Body of pancreas (tissue), 4 donors: ENCODE results near the gene KIF3A. TPM values are rescaled to one million over a fixed set of nuclear protein-coding genes. Genes with fewer than 3 reads are reported as not detected.

Source experiments
- ATAC-seq: fragments of 150-250 bp; one replicate; pipeline ENCODE4 v1.9.1; 2016
- DNase-seq, 4 donors: peaks; one replicate each; pipeline ENCODE4 v3.0.0-alpha.2; 2019
- H3K27ac ChIP-seq, 4 donors: fragments of 200-600 bp; sonication (generic); 1 replicate in 3 of 4; 2 replicates in 1 of 4; pipeline versions ENCODE4 v1.5.1 to v1.6.1; 2016 to 2019; ENCODE audit warnings: mild to moderate bottlenecking in 1 of 4, mixed read lengths in 1 of 4, moderate library complexity in 1 of 4
- H3K27me3 ChIP-seq, 2 donors: fragments of 200-600 bp; sonication (generic); one replicate each; pipeline ENCODE4 v1.6.0; 2016; ENCODE audit warnings: mild to moderate bottlenecking in 1 of 2
- H3K36me3 ChIP-seq, 2 donors: fragments of 200-600 bp; sonication (generic); replicated peaks in 1 of 2; 2 replicates each; pipeline ENCODE4 v1.5.1; 2016; ENCODE audit warnings: low read depth in 2 of 2; ENCODE audit not compliant: insufficient read depth in 1 of 2
- H3K4me1 ChIP-seq: fragments of 200-600 bp; sonication (generic); one replicate; pipeline ENCODE4 v1.6.0; 2016
- H3K4me3 ChIP-seq, 2 donors: fragments of 200-600 bp; sonication (generic); 1 replicate in 1 of 2; 2 replicates in 1 of 2; pipeline ENCODE4 v1.5.1; 2016 to 2019
- H3K9me3 ChIP-seq, 3 donors: fragments of 200-600 bp; sonication (generic); 1 replicate in 2 of 3; 2 replicates in 1 of 3; pipeline ENCODE4 v1.5.1; 2016
- CTCF ChIP-seq, 7 experiments: fragments of 450-650 bp in 4 of 7; fragments of 200-600 bp in 3 of 7; sonication (generic) in 3 of 7; IDR thresholded peaks; one replicate each; pipeline ENCODE4 v1.5.1; 2016 to 2019; ENCODE audit warnings: antibody characterized with exemption in 7 of 7
- POLR2A ChIP-seq, 3 donors: fragments of 450-650 bp; IDR thresholded peaks; one replicate each; pipeline ENCODE4 v1.6.1; 2016; ENCODE audit warnings: antibody characterized with exemption in 3 of 3, mild to moderate bottlenecking in 2 of 3
- WGBS, 2 donors: methylation state at CpG; one replicate each; pipeline ENCODE4 v1.1.5; 2017; 5-methylcytosine and 5-hydroxymethylcytosine counted together
- intact Hi-C: fragments of 100-400 bp; cut with DNase I; formaldehyde crosslinking; loops from one replicate; pipeline ENCODE4 v1.15.1; 2023
- total RNA-seq, 2 donors: library from RNA; depleted of rRNA; stranded (reverse); fragments of >200 nt; gene quantifications; one replicate each; pipeline ENCODE4 v1.1.0, GENCODE V29; 2016

Gene KIF3A
- total RNA-seq, 2 donors from 2014 or later: 5.9 to 8.8 TPM

GRCh38 chr5:132662925-132663770 is 74.2 kb downstream of the KIF3A start:
- 68 to 76% methylated on average over 22 to 25 of the region's 25 CpGs for WGBS, 2 donors
- intact Hi-C loops: no loop called here

GRCh38 chr5:132662004-132662401 is 75.3 kb downstream of the KIF3A start:
- 91 to 94% methylated on average over 9 of the region's 9 CpGs for WGBS, 2 donors
- Histone ChIP-seq H3K27me3 (peaks cover 0 to under 1% of the 10 kb centered on the region in 2 donors), H3K9me3 (no peaks in the 10 kb centered on the region), H3K27ac (no peak overlapping the region), H3K4me1 (no peaks in the 10 kb centered on the region), H3K36me3 (no peaks in the 10 kb centered on the region), H3K4me3 (no peak overlapping the region)
- no peak for DNase-seq
- intact Hi-C loops: no loop called here
- no peak for ATAC-seq
- TF ChIP-seq POLR2A (IDR thresholded peaks at IDR 0.05) (no peak), CTCF (IDR thresholded peaks at IDR 0.05) (no peak)

More at GRCh38 chr5:132662925-132663770, 74.2 kb downstream of the KIF3A start:
- no peak for ATAC-seq
- no peaks in the 10 kb centered on the region for H3K9me3 ChIP-seq
- no peak for DNase-seq
- H3K27ac ChIP-seq: no peak overlapping the region
- no peaks in the 10 kb centered on the region for H3K36me3 ChIP-seq
- H3K4me3 ChIP-seq: no peak overlapping the region
- TF ChIP-seq CTCF (IDR thresholded peaks at IDR 0.05) (no peak), POLR2A (IDR thresholded peaks at IDR 0.05) (no peak)
- H3K4me1 ChIP-seq: no peaks in the 10 kb centered on the region
- no peaks in the 10 kb centered on the region for H3K27me3 ChIP-seq

- Histone ChIP-seq H3K27ac (no peak overlapping the region), H3K4me3 (no peak overlapping the region), H3K36me3 (no peaks in the 10 kb centered on the region), H3K9me3 (no peaks in the 10 kb centered on the region), H3K4me1 (peaks cover 2% of the 10 kb centered on the region), H3K27me3 (peaks cover 0 to 7% of the 10 kb centered on the region in 2 donors)
- 49 to 73% methylated on average over 6 to 12 of the region's 12 CpGs for WGBS, 2 donors
- DNase-seq: no peak
- intact Hi-C loops: no loop called here
- ATAC-seq: no peak
- TF ChIP-seq POLR2A (IDR thresholded peaks at IDR 0.05) (no peak), CTCF (IDR thresholded peaks at IDR 0.05) (no peak)
Observed at GRCh38 chr5:132661231-132662003, 75.9 kb downstream of the KIF3A start.

- Histone ChIP-seq H3K4me3 (no peak overlapping the region), H3K27me3 (peaks cover 0 to 18% of the 10 kb centered on the region in 2 donors), H3K36me3 (no peaks in the 10 kb centered on the region), H3K9me3 (no peaks in the 10 kb centered on the region), H3K4me1 (peaks cover 12% of the 10 kb centered on the region), H3K27ac (no peak overlapping the region)
- intact Hi-C loops: no loop called here
- DNase-seq (no peak), ATAC-seq (no peak)
- no peak for TF ChIP-seq CTCF (IDR thresholded peaks at IDR 0.05)
- TF ChIP-seq POLR2A (IDR thresholded peaks at IDR 0.05): no peak
- WGBS, 2 donors: 84 to 86% methylated on average over 18 to 23 of the region's 23 CpGs
Observed at GRCh38 chr5:132659598-132660493, 77.5 kb downstream of the KIF3A start.
